ENCODE data around the gene CALCA.
A peak's percentile ranks its signal among the peaks of the same experiment; 100 is the strongest.

Gene CALCA

DNA sequence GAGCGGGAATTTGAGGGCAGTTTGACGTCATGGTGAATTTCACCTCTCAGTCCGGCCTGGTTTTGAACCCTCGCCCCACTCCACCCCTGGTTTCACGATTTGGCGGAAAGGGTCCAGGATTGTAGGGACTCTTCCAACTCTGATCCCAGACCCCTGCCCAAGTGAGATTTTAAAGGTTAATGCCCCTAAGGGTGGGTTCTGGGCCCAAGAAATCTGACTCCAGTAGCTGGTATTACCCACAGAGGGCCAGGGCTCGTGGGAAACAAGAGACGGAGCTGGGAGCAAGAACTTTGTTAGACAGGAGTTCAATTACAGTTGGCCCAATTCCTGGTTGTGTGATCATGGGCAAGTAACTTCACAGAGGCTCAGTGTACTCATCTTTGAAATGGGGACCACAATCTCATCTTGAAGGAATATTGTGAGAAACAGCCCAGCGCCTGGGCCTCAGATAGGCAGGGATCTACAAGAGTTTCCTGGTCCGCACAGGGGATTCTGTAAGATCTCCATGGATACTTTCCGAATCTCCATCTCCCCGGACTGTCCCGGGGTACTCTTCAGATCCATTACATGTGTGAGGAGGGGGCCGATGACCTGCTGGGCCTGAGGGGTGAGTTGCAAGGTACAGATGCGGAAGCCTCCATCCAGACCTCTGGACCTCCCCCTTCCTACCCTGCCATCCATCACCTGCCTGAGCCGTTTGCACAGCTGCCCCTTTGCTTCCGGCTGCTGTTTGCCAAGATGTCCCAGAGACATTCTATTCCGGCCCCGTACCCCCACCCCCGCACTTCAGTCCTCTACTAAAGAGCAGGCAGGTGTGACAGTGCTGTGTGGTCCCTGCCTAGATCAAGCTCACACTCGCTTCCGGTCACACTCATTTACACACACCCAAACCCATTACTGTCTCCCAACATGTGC lies 687 bp upstream of the CALCA start:
- POLR2A ChIA-PET: no interaction called here

DNA sequence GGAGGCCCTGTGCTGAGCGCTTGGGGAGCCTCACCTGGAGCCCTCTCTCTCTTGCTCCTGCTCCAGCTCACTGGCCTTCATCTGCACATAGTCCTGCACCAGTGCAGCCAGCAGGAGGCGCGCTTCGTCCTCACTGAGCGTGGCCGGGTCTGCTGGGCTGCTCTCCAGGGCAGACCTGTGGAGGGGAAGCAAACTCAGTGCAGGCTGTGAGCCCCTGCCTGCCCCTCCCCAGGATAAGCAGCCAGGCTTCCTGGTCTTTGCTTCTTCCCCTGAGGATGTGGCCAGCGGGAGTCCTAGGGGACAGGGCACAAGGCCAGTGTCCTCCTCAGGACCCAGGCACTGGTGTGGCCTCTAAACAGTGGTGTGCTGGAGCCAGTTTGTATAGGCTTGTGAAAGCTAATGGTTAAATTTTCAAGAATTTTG lies 2.2 kb downstream of the CALCA start:
- TF ChIP-seq, protein P1, sequence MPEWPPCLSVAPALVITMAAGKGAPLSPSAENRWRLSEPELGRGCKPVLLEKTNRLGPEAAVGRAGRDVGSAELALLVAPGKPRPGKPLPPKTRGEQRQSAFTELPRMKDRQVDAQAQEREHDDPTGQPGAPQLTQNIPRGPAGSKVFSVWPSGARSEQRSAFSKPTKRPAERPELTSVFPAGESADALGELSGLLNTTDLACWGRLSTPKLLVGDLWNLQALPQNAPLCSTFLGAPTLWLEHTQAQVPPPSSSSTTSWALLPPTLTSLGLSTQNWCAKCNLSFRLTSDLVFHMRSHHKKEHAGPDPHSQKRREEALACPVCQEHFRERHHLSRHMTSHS (tag by site-specific recombination; IDR thresholded peaks at IDR 0.05): no peak
- TF ChIP-seq, protein P2, sequence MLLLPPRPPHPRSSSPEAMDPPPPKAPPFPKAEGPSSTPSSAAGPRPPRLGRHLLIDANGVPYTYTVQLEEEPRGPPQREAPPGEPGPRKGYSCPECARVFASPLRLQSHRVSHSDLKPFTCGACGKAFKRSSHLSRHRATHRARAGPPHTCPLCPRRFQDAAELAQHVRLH (tag by site-specific recombination; IDR thresholded peaks at IDR 0.05): no peak
- TF ChIP-seq ZNF76 (tag by site-specific recombination; IDR thresholded peaks at IDR 0.05; ENCODE audit: borderline replicate concordance, low read depth) (no peak), ZNF214 (tag by site-specific recombination; IDR thresholded peaks at IDR 0.05; ENCODE audit: borderline replicate concordance) (no peak), SCRT2 (tag by site-specific recombination; IDR thresholded peaks at IDR 0.05) (0 out of 2 replicates have a peak, but pooled peaks have one; percentile 22), ZNF585B (tag by site-specific recombination; IDR thresholded peaks at IDR 0.05) (no peak), SCRT1 (tag by site-specific recombination; IDR thresholded peaks at IDR 0.05; ENCODE audit: borderline replicate concordance) (peak; percentile 51; the same call in 1 of the 2 replicates), ZNF266 (tag by site-specific recombination; IDR thresholded peaks at IDR 0.05; ENCODE audit: low read depth) (no peak), ZNF654 (tag by site-specific recombination; IDR thresholded peaks at IDR 0.05; ENCODE audit: low read depth) (peak; percentile 27), ZNF600 (tag by site-specific recombination; IDR thresholded peaks at IDR 0.05) (0 out of 2 replicates have a peak, but pooled peaks have one; percentile 42), ZNF324 (tag by site-specific recombination; IDR thresholded peaks at IDR 0.05) (no peak), ZNF664 (tag by site-specific recombination; IDR thresholded peaks at IDR 0.05) (no peak), ZNF416 (tag by site-specific recombination; IDR thresholded peaks at IDR 0.05) (no peak)
- TF ChIP-seq, protein P3, sequence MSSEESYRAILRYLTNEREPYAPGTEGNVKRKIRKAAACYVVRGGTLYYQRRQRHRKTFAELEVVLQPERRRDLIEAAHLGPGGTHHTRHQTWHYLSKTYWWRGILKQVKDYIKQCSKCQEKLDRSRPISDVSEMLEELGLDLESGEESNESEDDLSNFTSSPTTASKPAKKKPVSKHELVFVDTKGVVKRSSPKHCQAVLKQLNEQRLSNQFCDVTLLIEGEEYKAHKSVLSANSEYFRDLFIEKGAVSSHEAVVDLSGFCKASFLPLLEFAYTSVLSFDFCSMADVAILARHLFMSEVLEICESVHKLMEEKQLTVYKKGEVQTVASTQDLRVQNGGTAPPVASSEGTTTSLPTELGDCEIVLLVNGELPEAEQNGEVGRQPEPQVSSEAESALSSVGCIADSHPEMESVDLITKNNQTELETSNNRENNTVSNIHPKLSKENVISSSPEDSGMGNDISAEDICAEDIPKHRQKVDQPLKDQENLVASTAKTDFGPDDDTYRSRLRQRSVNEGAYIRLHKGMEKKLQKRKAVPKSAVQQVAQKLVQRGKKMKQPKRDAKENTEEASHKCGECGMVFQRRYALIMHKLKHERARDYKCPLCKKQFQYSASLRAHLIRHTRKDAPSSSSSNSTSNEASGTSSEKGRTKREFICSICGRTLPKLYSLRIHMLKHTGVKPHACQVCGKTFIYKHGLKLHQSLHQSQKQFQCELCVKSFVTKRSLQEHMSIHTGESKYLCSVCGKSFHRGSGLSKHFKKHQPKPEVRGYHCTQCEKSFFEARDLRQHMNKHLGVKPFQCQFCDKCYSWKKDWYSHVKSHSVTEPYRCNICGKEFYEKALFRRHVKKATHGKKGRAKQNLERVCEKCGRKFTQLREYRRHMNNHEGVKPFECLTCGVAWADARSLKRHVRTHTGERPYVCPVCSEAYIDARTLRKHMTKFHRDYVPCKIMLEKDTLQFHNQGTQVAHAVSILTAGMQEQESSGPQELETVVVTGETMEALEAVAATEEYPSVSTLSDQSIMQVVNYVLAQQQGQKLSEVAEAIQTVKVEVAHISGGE (tag by site-specific recombination; conservative IDR thresholded peaks at IDR 0.05; ENCODE audit: low read depth): no peak
- TF ChIP-seq, protein P4, sequence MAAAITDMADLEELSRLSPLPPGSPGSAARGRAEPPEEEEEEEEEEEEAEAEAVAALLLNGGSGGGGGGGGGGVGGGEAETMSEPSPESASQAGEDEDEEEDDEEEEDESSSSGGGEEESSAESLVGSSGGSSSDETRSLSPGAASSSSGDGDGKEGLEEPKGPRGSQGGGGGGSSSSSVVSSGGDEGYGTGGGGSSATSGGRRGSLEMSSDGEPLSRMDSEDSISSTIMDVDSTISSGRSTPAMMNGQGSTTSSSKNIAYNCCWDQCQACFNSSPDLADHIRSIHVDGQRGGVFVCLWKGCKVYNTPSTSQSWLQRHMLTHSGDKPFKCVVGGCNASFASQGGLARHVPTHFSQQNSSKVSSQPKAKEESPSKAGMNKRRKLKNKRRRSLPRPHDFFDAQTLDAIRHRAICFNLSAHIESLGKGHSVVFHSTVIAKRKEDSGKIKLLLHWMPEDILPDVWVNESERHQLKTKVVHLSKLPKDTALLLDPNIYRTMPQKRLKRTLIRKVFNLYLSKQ (tag by site-specific recombination; IDR thresholded peaks at IDR 0.05; ENCODE audit: borderline replicate concordance): no peak
- H3K4me3 ChIP-seq (ENCODE audit: low read depth, low read length): no peak overlapping the region
- no peak overlapping the region for H3K27ac ChIP-seq (ENCODE audit: extremely low read depth, low read depth, low read length)
- H3K36me3 ChIP-seq (ENCODE audit: control insufficient read depth in 2 of 2, insufficient read depth in 1 of 2, low read length in 2 of 2): no peaks in the 10 kb centered on the region
- H3K4me1 ChIP-seq (ENCODE audit: control insufficient read depth, insufficient read depth, low read length): no peaks in the 10 kb centered on the region
- no peaks in the 10 kb centered on the region for H3K9me3 ChIP-seq (ENCODE audit: control insufficient read depth, insufficient read depth, low read depth, low read length)
- POLR2A ChIA-PET: no interaction called here
- CTCF ChIA-PET: interaction anchor here (0.5 to 2.2 kb wide), 10 partner anchors 15 to 521 kb away, joined by 3 to 12 read pairs (median 4); no protein-coding TSS in a partner anchor

More for the DNA sequence above, 687 bp upstream of the CALCA start:
- H3K9me3 ChIP-seq (ENCODE audit: control insufficient read depth, insufficient read depth, low read depth, low read length): no peaks in the 10 kb centered on the region
- no peaks in the 10 kb centered on the region for H3K4me1 ChIP-seq (ENCODE audit: control insufficient read depth, insufficient read depth, low read length)
- H3K36me3 ChIP-seq (ENCODE audit: control insufficient read depth in 2 of 2, insufficient read depth in 1 of 2, low read length in 2 of 2): no peaks in the 10 kb centered on the region
- H3K27ac ChIP-seq (ENCODE audit: extremely low read depth, low read depth, low read length): no peak overlapping the region
- no peak for TF ChIP-seq HOXD13 (CRISPR knock-in tag; IDR thresholded peaks at IDR 0.05; ENCODE audit: borderline replicate concordance)
- no peak for TF ChIP-seq ZEB2 (tag by site-specific recombination; IDR thresholded peaks at IDR 0.05)
- TF ChIP-seq ZNF561 (tag by site-specific recombination; IDR thresholded peaks at IDR 0.05; ENCODE audit: borderline replicate concordance): no peak
- TF ChIP-seq, protein P5, sequence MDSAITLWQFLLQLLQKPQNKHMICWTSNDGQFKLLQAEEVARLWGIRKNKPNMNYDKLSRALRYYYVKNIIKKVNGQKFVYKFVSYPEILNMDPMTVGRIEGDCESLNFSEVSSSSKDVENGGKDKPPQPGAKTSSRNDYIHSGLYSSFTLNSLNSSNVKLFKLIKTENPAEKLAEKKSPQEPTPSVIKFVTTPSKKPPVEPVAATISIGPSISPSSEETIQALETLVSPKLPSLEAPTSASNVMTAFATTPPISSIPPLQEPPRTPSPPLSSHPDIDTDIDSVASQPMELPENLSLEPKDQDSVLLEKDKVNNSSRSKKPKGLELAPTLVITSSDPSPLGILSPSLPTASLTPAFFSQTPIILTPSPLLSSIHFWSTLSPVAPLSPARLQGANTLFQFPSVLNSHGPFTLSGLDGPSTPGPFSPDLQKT (IDR thresholded peaks at IDR 0.05; ENCODE audit: borderline replicate concordance, low read depth, low read length): no peak
- TF ChIP-seq ZNF155 (tag by site-specific recombination; IDR thresholded peaks at IDR 0.05): no peak
- no peak for TF ChIP-seq ZNF292 (tag by site-specific recombination; IDR thresholded peaks at IDR 0.05; ENCODE audit: borderline replicate concordance, low read depth)
- no peak for TF ChIP-seq ZSCAN16 (tag by site-specific recombination; IDR thresholded peaks at IDR 0.05)
- TF ChIP-seq ZNF747 (tag by site-specific recombination; IDR thresholded peaks at IDR 0.05): no peak
- no peak for TF ChIP-seq PRDM1 (tag by site-specific recombination; IDR thresholded peaks at IDR 0.05)
- TF ChIP-seq ZNF548 (tag by site-specific recombination; IDR thresholded peaks at IDR 0.05): no peak
- TF ChIP-seq, protein P6, sequence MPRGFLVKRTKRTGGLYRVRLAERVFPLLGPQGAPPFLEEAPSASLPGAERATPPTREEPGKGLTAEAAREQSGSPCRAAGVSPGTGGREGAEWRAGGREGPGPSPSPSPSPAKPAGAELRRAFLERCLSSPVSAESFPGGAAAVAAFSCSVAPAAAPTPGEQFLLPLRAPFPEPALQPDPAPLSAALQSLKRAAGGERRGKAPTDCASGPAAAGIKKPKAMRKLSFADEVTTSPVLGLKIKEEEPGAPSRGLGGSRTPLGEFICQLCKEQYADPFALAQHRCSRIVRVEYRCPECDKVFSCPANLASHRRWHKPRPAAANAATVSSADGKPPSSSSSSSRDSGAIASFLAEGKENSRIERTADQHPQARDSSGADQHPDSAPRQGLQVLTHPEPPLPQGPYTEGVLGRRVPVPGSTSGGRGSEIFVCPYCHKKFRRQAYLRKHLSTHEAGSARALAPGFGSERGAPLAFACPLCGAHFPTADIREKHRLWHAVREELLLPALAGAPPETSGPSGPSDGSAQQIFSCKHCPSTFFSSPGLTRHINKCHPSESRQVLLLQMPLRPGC (tag by site-specific recombination; IDR thresholded peaks at IDR 0.05): no peak
- TF ChIP-seq ZFP41 (tag by site-specific recombination; IDR thresholded peaks at IDR 0.05; ENCODE audit: borderline replicate concordance): no peak
- CTCF ChIA-PET: interaction anchor here (1.0 to 4.4 kb wide), 3 partner anchors 33 to 103 kb away, joined by 3 to 36 read pairs (median 19); no protein-coding TSS in a partner anchor
- H3K4me3 ChIP-seq (ENCODE audit: low read depth, low read length): no peak overlapping the region

All from HEK293 (cell line).